ENCODE measurements around the gene ALG14. TPM values are rescaled to one million over a fixed set of nuclear protein-coding genes. Genes with fewer than 3 reads are reported as not detected.

ALG14 gene
- 1 to 10 TPM; 1.1 to 3.2 TPM for total RNA-seq
- 1 to 10 TPM; 4.2 to 6.8 TPM for polyA plus RNA-seq

- H3K4me3 Mint-ChIP-seq = peak within 1 kb of the TSS; percentile 96 to 99 (median 98)
- H3K27me3 Mint-ChIP-seq = peaks cover 2 to 5% of the 10 kb centered on the region in 2 donors
Observed at GRCh38 chr1:95072532-95073419, at the start of gene ALG14. ALG14 (minus strand) TSS chr1:95072951; CDS start chr1:95072898, 53 bp downstream.

DNA sequence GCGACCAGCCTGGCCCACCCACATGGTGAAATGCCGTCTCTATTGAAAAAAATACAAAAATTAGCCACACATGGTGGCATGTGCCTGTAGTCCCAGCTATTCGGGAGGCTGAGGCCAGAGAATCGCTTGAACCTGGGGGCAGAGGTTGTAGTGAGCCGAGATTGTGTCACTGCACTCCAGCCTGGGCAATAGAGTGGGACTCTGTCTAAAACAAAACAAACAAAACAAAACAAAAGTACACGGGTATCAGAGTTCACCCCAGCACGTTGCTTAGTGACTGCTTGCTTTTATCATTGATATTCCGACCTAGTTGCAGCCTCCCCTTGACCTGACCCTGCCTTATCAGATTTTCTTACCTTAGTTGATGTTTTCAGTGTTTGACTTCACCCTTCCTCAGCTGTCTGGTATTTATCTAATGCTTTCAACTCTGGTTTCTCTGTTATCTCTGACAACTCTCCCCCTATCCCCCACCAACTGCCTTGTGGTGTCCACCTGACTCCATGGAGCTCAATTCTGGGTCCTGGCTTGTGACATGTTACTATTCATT is 49.5 kb upstream of the ALG14 start:
- Histone ChIP-seq H3K4me3 (ENCODE audit: low read length in 2 of 2) (no peak overlapping the region), H3K36me3 (ENCODE audit: insufficient read depth, low read length) (no peaks in the 10 kb centered on the region), H3K9me3 (ENCODE audit: control insufficient read depth in 1 of 2, low read length in 2 of 2) (no peaks in the 10 kb centered on the region), H3K27ac (ENCODE audit: low read depth, low read length) (no peak overlapping the region), H3K4me1 (ENCODE audit: insufficient read depth, low read length) (peaks cover 6% of the 10 kb centered on the region), H3K27me3 (ENCODE audit: insufficient read depth, low read length) (peaks cover 21% of the 10 kb centered on the region)
- DNase-seq = no peak
- ChIA-PET CTCF (ENCODE audit: partially characterized antibody) (no interaction called here), POLR2A (ENCODE audit: partially characterized antibody) (no interaction called here)
- no peaks in the 10 kb centered on the region for H3K9me3 Mint-ChIP-seq
- peaks cover 0 to 2% of the 10 kb centered on the region in 2 donors for H3K36me3 Mint-ChIP-seq
- no peak overlapping the region for H3K27ac Mint-ChIP-seq
- H3K27me3 Mint-ChIP-seq = peaks cover 20 to 33% of the 10 kb centered on the region in 2 donors
- H3K4me3 Mint-ChIP-seq = no peak overlapping the region
- intact Hi-C loops (cut with micrococcal nuclease) = no loop called here
- peaks cover 2 to 10% (median 3%) of the 10 kb centered on the region in 4 donors for H3K4me1 Mint-ChIP-seq

More at GRCh38 chr1:95072532-95073419, at the start of gene ALG14:
- ChIA-PET CTCF (ENCODE audit: partially characterized antibody) (interaction anchor here (0.9 to 7.0 kb wide), 9 partner anchors 9 to 218 kb away, joined by 3 to 48 read pairs (median 6); partner anchors contain the start of genes RWDD3 and TLCD4), POLR2A (ENCODE audit: partially characterized antibody) (interaction anchor here (0.7 to 3.0 kb wide), 14 partner anchors 9 to 1225 kb away, joined by 3 to 45 read pairs (median 4); partner anchors contain the start of genes RWDD3 and TLCD4)
- Histone ChIP-seq H3K4me3 (ENCODE audit: low read length in 2 of 2) (peak within 1 kb of the TSS; percentile 93 to 96), H3K27me3 (ENCODE audit: insufficient read depth, low read length) (no peaks in the 10 kb centered on the region), H3K27ac (ENCODE audit: low read depth, low read length) (peak within 1 kb of the TSS; percentile 83), H3K9me3 (ENCODE audit: control insufficient read depth in 1 of 2, low read length in 2 of 2) (no peaks in the 10 kb centered on the region), H3K4me1 (ENCODE audit: insufficient read depth, low read length) (peaks cover 14% of the 10 kb centered on the region), H3K36me3 (ENCODE audit: insufficient read depth, low read length) (no peaks in the 10 kb centered on the region)
- peaks cover 12 to 21% (median 18%) of the 10 kb centered on the region in 4 donors for H3K4me1 Mint-ChIP-seq
- H3K27ac Mint-ChIP-seq = peak within 1 kb of the TSS; percentile 96 to 99 (median 98)
- peaks cover 0 to 5% (median 0%) of the 10 kb centered on the region in 8 donors for H3K9me3 Mint-ChIP-seq
- peaks cover 0 to 10% of the 10 kb centered on the region in 2 donors for H3K36me3 Mint-ChIP-seq
- intact Hi-C loops (cut with micrococcal nuclease) = loop anchor here (1.0 to 2.0 kb wide), 5 partner anchors 44 to 1892 kb away; partner anchors contain the start of genes ABCD3, CCDC18, GCLM and RWDD3
- DNase-seq = peak; percentile 94 to 96 (median 95)

GRCh38 chr1:95119273-95119672 is 46.5 kb upstream of the ALG14 start:
- intact Hi-C loops (cut with micrococcal nuclease) = loop anchor here (5.0 kb wide), 1 partner anchor 267 kb away; no protein-coding TSS in a partner anchor
- Histone ChIP-seq H3K4me1 (ENCODE audit: insufficient read depth, low read length) (peaks cover 12% of the 10 kb centered on the region), H3K4me3 (ENCODE audit: low read length in 2 of 2) (no peak overlapping the region), H3K27me3 (ENCODE audit: insufficient read depth, low read length) (peaks cover 21% of the 10 kb centered on the region), H3K9me3 (ENCODE audit: control insufficient read depth in 1 of 2, low read length in 2 of 2) (no peaks in the 10 kb centered on the region), H3K36me3 (ENCODE audit: insufficient read depth, low read length) (no peaks in the 10 kb centered on the region), H3K27ac (ENCODE audit: low read depth, low read length) (no peak overlapping the region)
- H3K27me3 Mint-ChIP-seq = peaks cover 21 to 39% of the 10 kb centered on the region in 2 donors
- peak overlapping the region in 1 of 7 donors; percentile 19 for H3K27ac Mint-ChIP-seq
- no peaks in the 10 kb centered on the region for H3K9me3 Mint-ChIP-seq
- no peak for DNase-seq
- H3K36me3 Mint-ChIP-seq = peaks cover 0 to 6% of the 10 kb centered on the region in 2 donors
- POLR2A ChIA-PET (ENCODE audit: partially characterized antibody) = interaction anchor here (1.2 to 3.9 kb wide), 3 partner anchors 46 to 115 kb away, joined by 3 to 27 read pairs (median 3); partner anchors contain the start of genes ALG14 and RWDD3
- H3K4me1 Mint-ChIP-seq = peaks cover 4 to 16% (median 9%) of the 10 kb centered on the region in 4 donors
- peak overlapping the region in 3 of 8 donors; percentile 14 to 57 (median 21) for H3K4me3 Mint-ChIP-seq
- CTCF ChIA-PET (ENCODE audit: partially characterized antibody) = interaction anchor here (2.5 kb wide), 1 partner anchor 115 kb away, joined by 10 read pairs; the partner anchor contains the start of gene RWDD3

GRCh38 chr1:95118710-95119109 is 46.0 kb upstream of the ALG14 start:
- Mint-ChIP-seq H3K27me3 (peaks cover 21 to 39% of the 10 kb centered on the region in 2 donors), H3K27ac (peak overlapping the region in 1 of 7 donors; percentile 19), H3K4me3 (peak overlapping the region; percentile 21 to 87 (median 86)), H3K36me3 (peaks cover 0 to 6% of the 10 kb centered on the region in 2 donors), H3K4me1 (peaks cover 4 to 16% (median 9%) of the 10 kb centered on the region in 4 donors), H3K9me3 (no peaks in the 10 kb centered on the region)
- Histone ChIP-seq H3K4me3 (ENCODE audit: low read length in 2 of 2) (no peak overlapping the region), H3K9me3 (ENCODE audit: control insufficient read depth in 1 of 2, low read length in 2 of 2) (no peaks in the 10 kb centered on the region), H3K27ac (ENCODE audit: low read depth, low read length) (no peak overlapping the region), H3K36me3 (ENCODE audit: insufficient read depth, low read length) (no peaks in the 10 kb centered on the region), H3K27me3 (ENCODE audit: insufficient read depth, low read length) (peaks cover 21% of the 10 kb centered on the region), H3K4me1 (ENCODE audit: insufficient read depth, low read length) (peaks cover 12% of the 10 kb centered on the region)
- CTCF ChIA-PET (ENCODE audit: partially characterized antibody) = interaction anchor here (2.1 to 2.5 kb wide), 2 partner anchors 35 to 115 kb away, joined by 7 to 10 read pairs; partner anchors contain the start of gene RWDD3
- POLR2A ChIA-PET (ENCODE audit: partially characterized antibody) = interaction anchor here (3.9 kb wide), 1 partner anchor 115 kb away, joined by 27 read pairs; the partner anchor contains the start of gene RWDD3
- no peak for DNase-seq
- intact Hi-C loops (cut with micrococcal nuclease) = loop anchor here (5.0 kb wide), 1 partner anchor 266 kb away; no protein-coding TSS in a partner anchor

- peaks cover 12% of the 10 kb centered on the region for H3K4me1 ChIP-seq (ENCODE audit: insufficient read depth, low read length)
- CTCF ChIA-PET (ENCODE audit: partially characterized antibody) = interaction anchor here (1.1 to 2.5 kb wide), 5 partner anchors 14 to 116 kb away, joined by 3 to 10 read pairs (median 6); partner anchors contain the start of genes ALG14 and RWDD3
- intact Hi-C loops (cut with micrococcal nuclease) = loop anchor here (5.0 kb wide), 1 partner anchor 266 kb away; no protein-coding TSS in a partner anchor
Observed at GRCh38 chr1:95118067-95118499, 45.3 kb upstream of the ALG14 start.

More at GRCh38 chr1:95118067-95118499, 45.3 kb upstream of the ALG14 start:
- no peaks in the 10 kb centered on the region for H3K9me3 Mint-ChIP-seq
- H3K36me3 Mint-ChIP-seq = peaks cover 0 to 6% of the 10 kb centered on the region in 2 donors
- H3K27ac Mint-ChIP-seq = peak overlapping the region in 5 of 7 donors; percentile 22 to 77 (median 49)
- peaks cover 4 to 16% (median 9%) of the 10 kb centered on the region in 4 donors for H3K4me1 Mint-ChIP-seq
- no peak for DNase-seq
- peaks cover 21% of the 10 kb centered on the region for H3K27me3 ChIP-seq (ENCODE audit: insufficient read depth, low read length)
- peaks cover 20 to 39% of the 10 kb centered on the region in 2 donors for H3K27me3 Mint-ChIP-seq
- H3K27ac ChIP-seq (ENCODE audit: low read depth, low read length) = no peak overlapping the region
- H3K4me3 Mint-ChIP-seq = peak overlapping the region; percentile 85 to 92 (median 87)
- H3K9me3 ChIP-seq (ENCODE audit: control insufficient read depth in 1 of 2, low read length in 2 of 2) = no peaks in the 10 kb centered on the region
- H3K36me3 ChIP-seq (ENCODE audit: insufficient read depth, low read length) = no peaks in the 10 kb centered on the region
- POLR2A ChIA-PET (ENCODE audit: partially characterized antibody) = interaction anchor here (1.3 to 3.9 kb wide), 3 partner anchors 45 to 116 kb away, joined by 3 to 27 read pairs (median 7); partner anchors contain the start of genes ALG14 and RWDD3
- peak overlapping the region; percentile 19 to 53 for H3K4me3 ChIP-seq (ENCODE audit: low read length in 2 of 2)
